IPS DF 19.7 (cell line): Measurements from ENCODE around the gene KIF6.
"Not testable (repeated sequence)": the region's sequence is repeated elsewhere in the genome, so short reads cannot be mapped to it uniquely, and the experiment has no call there.

Experiments
- DNase-seq: peaks from one replicate; pipeline ENCODE4 v3.0.0-alpha.2; 2013; ENCODE audit warnings: low read depth, low spot score

The KIF6 gene

GRCh38 chr6:39707962-39708683, 17.1 kb downstream of the KIF6 start:
- DNase-seq = no peak

DNA sequence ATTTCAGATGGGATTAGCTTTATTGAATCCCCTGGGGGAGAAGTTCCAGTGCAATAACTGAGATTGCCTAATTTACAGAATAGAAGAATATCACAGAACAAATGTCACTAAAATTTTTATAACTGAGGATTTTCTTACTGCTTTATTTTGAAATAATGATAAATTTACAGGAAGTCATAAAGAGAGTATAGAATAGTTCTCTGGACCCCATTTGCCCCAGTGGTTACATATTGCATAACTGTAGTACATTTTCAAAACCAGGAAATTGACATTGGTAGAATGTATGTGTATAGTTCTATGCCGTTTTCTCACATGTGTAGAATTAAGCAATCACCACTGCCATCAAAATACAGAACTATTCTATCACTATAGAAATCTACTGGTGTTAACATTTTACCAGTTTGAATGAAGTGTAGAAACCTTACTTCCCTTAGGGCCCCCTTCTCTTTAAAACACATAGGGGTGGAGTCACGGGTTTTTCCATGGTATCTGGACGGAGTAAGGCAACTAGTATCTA, 18.3 kb downstream of the KIF6 start:
- DNase-seq = no peak

DNA sequence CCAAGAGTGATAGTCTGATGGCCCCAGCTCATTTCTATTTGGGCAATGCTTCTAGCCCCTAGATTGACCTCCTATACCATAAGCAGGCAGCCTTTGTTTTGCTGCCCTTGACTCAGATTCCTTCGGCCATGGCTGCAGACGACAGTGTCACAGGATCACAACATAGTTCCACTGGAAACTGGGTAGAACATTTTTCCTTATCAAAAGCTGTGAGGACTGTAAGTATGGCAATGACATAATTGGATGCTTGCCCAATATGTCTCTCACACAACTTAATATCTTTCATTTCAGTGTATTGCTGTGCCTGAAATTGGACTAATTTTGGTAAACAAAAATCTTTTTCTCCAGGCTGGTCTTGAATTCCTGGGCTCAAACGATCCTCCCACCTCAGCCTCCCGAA, 22.9 kb downstream of the KIF6 start:
- no peak for DNase-seq

GRCh38 chr6:39700362-39700761, 24.8 kb downstream of the KIF6 start:
- no peak for DNase-seq

DNA sequence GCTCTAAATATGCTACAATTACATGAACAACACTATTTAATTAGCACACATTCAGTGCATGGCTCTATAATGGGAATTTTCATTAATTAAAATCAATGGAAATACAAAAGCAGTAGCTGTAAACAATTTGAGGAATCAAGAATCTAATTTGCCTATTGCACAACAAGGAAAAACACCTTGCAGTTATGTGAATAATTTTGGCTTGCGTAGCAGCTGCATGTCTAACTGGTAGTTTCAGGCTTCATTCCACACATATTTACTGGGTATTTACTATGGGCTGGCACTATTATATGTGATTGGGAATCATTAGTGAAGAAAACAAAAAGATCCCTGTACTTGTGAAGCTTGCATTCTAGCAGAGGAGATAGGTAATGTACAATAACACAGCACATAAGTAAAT, 26.4 kb downstream of the KIF6 start:
- DNase-seq = no peak

DNA sequence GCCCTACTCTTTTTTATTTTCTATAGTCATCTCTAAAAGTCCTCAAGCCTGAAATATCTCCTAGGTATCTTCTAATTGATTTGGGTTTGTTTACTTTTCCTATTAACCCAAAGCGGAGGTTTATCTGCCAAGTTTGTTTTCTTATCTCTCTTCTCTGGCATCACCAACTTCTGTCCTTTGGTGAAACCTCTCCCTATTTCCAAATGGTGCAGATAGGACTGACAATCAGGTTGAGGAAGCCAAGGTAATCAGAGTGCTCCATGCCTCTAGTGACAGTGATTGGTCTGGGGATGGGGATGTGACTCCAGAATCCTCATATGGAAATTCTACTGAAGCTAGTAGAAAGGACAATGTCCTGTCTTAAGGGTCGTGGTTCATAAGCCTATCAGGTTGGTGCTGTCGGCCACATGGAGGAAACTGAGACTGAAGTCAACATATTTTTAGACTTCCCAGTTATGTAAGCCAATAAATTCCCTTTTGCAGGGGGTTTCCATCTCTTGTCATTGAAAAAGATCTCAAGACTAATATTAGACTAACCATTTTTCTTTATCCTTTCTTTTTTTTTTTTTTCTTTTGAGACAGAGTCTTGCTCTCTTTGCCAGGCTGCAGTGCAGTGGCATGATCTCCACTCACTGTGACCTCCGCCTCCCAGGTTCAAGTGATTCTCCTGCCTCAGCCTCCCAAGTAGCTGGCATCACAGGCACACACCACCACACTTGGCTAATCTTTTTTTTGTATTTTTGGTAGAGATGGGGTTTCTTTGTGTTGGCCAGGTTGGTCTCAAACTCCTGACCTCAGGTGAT, 28.0 kb downstream of the KIF6 start:
- no peak for DNase-seq

DNA sequence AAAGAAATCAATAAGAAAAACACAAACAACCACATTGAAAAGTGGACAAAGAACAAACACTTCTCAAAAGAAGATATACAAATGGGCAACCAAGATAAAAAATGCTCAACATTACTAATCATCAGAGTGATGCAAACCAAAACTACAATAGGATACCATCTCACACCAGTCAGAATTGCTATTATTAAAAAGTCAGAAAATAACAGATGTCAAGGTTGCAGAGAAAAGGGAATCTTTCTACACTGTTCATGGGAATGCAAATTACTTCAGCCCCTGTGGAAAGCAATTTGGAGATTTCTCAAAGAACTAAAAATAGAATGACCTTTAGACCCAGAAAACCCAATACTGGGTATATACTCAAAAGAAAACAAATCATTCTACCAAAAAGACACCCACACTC, 29.8 kb downstream of the KIF6 start:
- DNase-seq = no peak

DNA sequence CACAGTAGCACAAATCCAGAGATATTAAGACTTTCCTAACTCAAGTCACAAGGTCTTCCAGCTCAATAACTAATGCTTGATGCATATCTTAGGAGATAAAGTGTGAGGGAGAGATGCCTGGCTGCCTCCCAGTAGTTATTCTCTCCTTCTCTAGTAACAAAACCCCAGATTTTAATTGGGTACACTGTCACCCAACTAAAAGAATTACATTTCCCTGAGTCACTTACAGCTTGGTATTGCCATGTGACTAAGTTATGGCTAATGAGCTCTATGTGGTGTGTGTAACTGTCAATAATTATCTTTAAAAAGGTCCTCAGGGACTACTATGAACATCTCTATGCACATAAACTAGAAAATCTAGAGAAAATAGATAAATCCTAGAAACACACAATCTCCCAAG, 32.0 kb downstream of the KIF6 start:
- no peak for DNase-seq

- no peak for DNase-seq
Measured at GRCh38 chr6:39688494-39688893, 36.7 kb downstream of the KIF6 start.

- DNase-seq = no peak
Measured at GRCh38 chr6:39686976-39687375, 38.2 kb downstream of the KIF6 start.

GRCh38 chr6:39685938-39686337, 39.3 kb downstream of the KIF6 start:
- DNase-seq = no peak

DNA sequence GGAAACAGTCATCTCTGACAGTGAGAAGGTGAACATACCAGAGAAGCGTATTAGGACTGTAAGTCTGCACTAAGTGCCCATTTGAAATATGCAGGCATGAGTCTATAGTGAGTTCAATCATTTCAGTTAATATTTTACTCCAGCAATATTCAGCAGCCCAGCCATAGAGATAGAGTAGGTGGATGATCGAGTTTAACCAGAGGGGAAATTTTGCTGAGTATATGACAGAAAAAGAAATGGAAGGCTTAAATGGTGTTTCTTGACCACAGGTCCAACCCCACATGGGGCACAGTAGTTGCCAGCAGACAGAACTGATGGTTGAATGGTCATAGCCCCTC, 39.8 kb downstream of the KIF6 start:
- DNase-seq = no peak

DNA sequence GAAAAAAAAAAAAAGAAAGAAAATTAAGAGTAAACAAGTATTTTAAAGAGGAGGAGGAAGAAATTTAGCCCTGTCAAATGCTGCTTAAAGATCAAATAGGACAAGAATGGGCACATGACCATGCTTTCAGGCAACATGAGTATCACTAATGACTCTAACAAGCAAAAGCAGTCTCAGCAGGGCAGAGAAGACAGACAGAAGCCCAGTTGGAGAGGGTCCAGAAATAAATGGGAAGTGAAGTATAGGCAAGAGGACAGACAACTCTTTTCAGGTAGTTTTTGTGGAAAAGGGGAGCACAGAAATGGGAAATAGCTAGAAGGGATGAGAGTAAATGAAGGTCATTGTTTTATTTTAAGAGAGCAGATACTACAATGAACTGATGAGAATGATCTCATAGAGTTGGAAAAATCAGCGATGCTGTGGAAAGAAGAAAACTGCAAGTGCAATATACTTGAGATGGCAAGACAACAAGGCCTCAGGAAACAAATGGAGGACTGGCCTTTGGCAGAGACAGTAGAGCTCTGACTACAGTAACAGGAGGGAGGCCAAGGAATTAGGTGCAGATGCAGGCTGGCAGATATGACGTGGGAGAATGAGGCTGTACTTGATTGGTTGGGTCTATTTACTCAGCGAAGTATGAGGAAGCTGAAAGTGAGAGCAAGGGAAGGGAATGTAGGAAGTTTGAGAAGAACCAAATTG, 40.3 kb downstream of the KIF6 start:
- DNase-seq = no peak

GRCh38 chr6:39681674-39682121, 43.5 kb downstream of the KIF6 start:
- DNase-seq = no peak

DNA sequence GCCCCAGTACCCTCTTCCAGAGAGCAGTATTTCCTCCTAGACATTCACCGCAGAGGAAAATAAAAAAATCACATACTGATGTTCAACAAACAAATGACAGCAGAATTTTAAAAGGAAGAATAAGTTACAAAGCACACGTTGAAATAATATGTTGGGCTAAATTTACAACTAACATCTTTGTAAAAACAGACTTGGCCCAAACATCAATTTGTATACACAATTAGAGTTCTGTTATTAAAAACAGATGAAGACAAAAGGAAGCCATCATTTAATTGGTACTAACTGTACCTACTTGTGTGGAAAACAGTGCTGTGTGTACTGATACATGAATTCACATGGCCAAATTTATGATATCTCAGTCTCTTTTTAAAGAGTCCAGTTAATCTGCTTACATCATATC, 46.3 kb downstream of the KIF6 start:
- no peak for DNase-seq

DNA sequence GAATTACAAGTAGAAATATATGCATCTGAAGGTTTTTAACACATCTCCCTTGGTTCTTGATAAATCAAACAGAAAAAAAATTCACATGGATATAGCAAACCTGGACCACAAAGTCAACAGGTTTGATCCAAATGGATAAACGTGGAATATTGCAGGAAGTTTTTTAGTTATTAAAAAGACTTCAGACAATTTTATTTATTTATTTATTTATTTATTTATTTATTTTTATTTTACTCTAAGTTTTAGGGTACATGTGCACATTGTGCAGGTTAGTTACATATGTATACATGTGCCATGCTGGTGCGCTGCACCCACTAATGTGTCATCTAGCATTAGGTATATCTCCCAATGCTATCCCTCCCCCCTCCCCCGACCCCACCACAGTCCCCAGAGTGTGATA, 47.9 kb downstream of the KIF6 start:
- DNase-seq = not testable (repeated sequence)

GRCh38 chr6:39670519-39670918, 54.7 kb downstream of the KIF6 start:
- no peak for DNase-seq

DNA sequence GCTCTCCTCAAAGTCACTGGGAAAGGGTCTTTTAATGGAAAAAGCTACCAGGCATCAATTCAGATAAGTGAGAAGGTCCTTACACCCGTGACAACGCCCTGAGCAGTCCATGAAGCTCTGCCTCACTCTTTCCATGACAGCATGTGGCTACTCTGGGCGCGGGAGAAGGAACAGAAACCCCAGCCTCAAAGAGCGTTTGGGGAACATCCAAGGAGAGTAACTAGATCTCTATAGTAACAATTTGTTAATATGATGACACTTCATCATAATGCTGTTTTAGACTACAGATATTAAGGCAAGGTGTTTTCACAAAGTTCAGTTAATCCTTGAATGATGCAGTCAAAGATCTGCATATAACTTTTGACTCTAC, 55.2 kb downstream of the KIF6 start:
- DNase-seq = no peak

DNA sequence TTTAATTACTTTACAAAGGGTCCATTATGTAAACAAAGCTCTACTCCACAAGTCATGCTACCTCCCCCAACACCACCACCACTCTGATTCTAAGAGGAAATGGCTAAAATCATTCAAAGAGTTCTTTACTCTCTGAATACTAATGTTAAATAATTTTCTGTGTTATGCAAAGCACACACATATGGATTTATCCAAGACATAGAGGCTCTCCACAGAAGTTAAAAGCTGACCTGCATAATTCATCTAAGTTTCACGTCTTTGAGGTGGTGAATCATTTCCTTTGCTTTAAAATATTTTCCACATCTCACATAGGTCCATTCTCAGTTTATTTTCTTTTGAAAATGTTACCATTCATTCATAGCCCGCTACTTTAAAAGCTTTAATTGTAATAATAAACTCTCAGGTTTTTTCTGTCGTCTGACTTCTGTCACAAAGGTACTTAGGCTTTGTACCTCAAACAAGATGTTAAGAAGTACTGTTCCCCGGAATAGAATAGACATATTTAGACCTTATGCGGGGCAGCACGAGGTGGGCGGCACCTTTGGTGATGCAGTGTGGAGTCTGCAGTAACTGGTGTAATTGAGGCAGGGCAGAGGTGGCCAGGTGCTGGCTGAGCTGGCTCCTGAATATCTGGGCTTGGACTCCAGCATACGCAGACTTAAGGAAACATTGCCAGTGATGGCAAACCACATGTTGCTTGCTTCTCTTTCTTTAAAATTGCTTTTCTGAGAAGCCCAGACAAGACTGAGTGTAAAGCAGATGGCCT, 55.8 kb downstream of the KIF6 start:
- DNase-seq = no peak

- DNase-seq = no peak
Measured at GRCh38 chr6:39666706-39667489, 58.3 kb downstream of the KIF6 start.

DNA sequence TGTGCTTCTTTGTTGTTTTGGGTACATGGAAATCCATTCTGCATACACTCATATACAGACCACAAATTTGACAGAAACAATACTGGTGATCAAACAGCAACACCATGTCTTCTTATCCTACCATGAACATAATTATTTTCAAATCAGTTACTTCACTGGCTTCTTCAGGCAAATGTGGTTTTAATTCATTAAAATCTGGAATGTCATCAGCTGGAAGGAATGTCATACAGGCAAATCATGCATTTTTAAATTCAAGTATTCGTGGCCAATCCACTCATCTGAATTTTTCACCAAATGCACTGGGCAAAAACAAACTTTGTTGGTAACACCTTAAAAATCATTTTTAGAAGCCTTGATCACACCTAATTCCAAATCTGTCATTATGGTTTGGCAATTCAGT, 59.3 kb downstream of the KIF6 start:
- DNase-seq = no peak
